ENCODE data around the gene ZNF438.

- TF ChIP-seq CTCF (IDR thresholded peaks at IDR 0.05): no peak
- TF ChIP-seq POLR2A (IDR thresholded peaks at IDR 0.05): no peak
Measured at GRCh38 chr10:31070025-31070424, 38.4 kb upstream of the ZNF438 start.
